WTC11 (cell line): ENCODE measurements around the gene SMYD3. TPM values are rescaled to one million over a fixed set of nuclear protein-coding genes. Genes with fewer than 3 reads are reported as not detected.

Source experiments
- ATAC-seq: fragments of 200-7000 bp; cut with Tn5 transposase; 2 replicates; pipeline ENCODE4 v1.10.0; 2021; ENCODE audit warnings: mild to moderate bottlenecking, moderate library complexity
- CTCF ChIA-PET: fragments of 300-600 bp; sonication (Branson Sonifier 250); formaldehyde crosslinking; loops from one replicate; lab custom pipeline; 2021; ENCODE audit warnings: antibody characterized with exemption; lab: Charles Lee
- POLR2A ChIA-PET: fragments of 350-600 bp; sonication (Branson Sonifier 250); formaldehyde crosslinking; loops from one replicate; lab custom pipeline; 2021; ENCODE audit warnings: antibody characterized with exemption; lab: Charles Lee
- DNase-seq: peaks from one replicate; pipeline ENCODE4 v3.0.0; 2021; ENCODE audit warnings: low spot score
- H3K27ac Mint-ChIP-seq: 2 replicates; pipeline ENCODE4 v1.8.0; 2021; ENCODE audit warnings: mixed read lengths
- H3K27me3 Mint-ChIP-seq: 2 replicates; pipeline ENCODE4 v1.8.0; 2021; ENCODE audit warnings: low read depth, mild to moderate bottlenecking, moderate library complexity, mixed read lengths
- H3K36me3 Mint-ChIP-seq: 2 replicates; pipeline ENCODE4 v1.8.0; 2021; ENCODE audit warnings: mixed read lengths
- H3K4me1 Mint-ChIP-seq: 2 replicates; pipeline ENCODE4 v1.8.0; 2022; ENCODE audit warnings: mixed read lengths
- H3K4me3 Mint-ChIP-seq: 2 replicates; pipeline ENCODE4 v1.8.0; 2021; ENCODE audit warnings: mild to moderate bottlenecking, moderate library complexity, mixed read lengths
- H3K9me3 Mint-ChIP-seq: 2 replicates; pipeline ENCODE4 v1.8.0; 2021; ENCODE audit warnings: mixed read lengths
- AFF4 ChIP-seq: sonication (generic); formaldehyde crosslinking; IDR thresholded peaks from 2 replicates; pipeline ENCODE4 v1.8.1; 2023; ENCODE audit warnings: mild to moderate bottlenecking, missing genetic modification reagents, borderline replicate concordance
- ATF3 ChIP-seq: sonication (generic); formaldehyde crosslinking; conservative IDR thresholded peaks from 2 replicates; pipeline ENCODE4 v1.8.1; 2022; ENCODE audit warnings: mild to moderate bottlenecking, missing genetic modification reagents
- ELF4 ChIP-seq: sonication (generic); formaldehyde crosslinking; IDR thresholded peaks from 2 replicates; pipeline ENCODE4 v1.8.1; 2022; ENCODE audit warnings: low read depth, mild to moderate bottlenecking, moderate library complexity, missing genetic modification reagents
- EMX1 ChIP-seq: fragments of 250-450 bp; sonication (Bioruptor Pico); IDR thresholded peaks from 2 replicates; pipeline ENCODE4 v1.8.0; 2021; ENCODE audit warnings: mild to moderate bottlenecking
- FOXK1 ChIP-seq: sonication (generic); formaldehyde crosslinking; IDR thresholded peaks from 2 replicates; pipeline ENCODE4 v1.8.0; 2022; ENCODE audit warnings: mild to moderate bottlenecking, moderate library complexity, missing genetic modification reagents
- GTF2I ChIP-seq: fragments of 250-450 bp; sonication (Bioruptor Pico); conservative IDR thresholded peaks from 2 replicates; pipeline ENCODE4 v1.4.0; 2021; ENCODE audit warnings: mild to moderate bottlenecking
- KAT7 ChIP-seq: sonication (generic); formaldehyde crosslinking; IDR thresholded peaks from 2 replicates; pipeline ENCODE4 v1.8.1; 2023; ENCODE audit warnings: missing genetic modification reagents, mild to moderate bottlenecking, borderline replicate concordance
- MAX ChIP-seq: sonication (generic); formaldehyde crosslinking; IDR thresholded peaks from 2 replicates; pipeline ENCODE4 v1.8.0; 2022; ENCODE audit warnings: mild to moderate bottlenecking, missing genetic modification reagents
- MLX ChIP-seq: sonication (generic); formaldehyde crosslinking; IDR thresholded peaks from 2 replicates; pipeline ENCODE4 v1.8.1; 2023; ENCODE audit warnings: mild to moderate bottlenecking, missing genetic modification reagents, moderate library complexity
- NFYB ChIP-seq: sonication (generic); formaldehyde crosslinking; conservative IDR thresholded peaks from 2 replicates; pipeline ENCODE4 v1.8.0; 2022; ENCODE audit warnings: low read depth, missing genetic modification reagents
- SMAD4 ChIP-seq: sonication (generic); formaldehyde crosslinking; IDR thresholded peaks from 2 replicates; pipeline ENCODE4 v1.8.0; 2022; ENCODE audit warnings: mild to moderate bottlenecking, missing genetic modification reagents
- TEAD1 ChIP-seq: sonication (generic); formaldehyde crosslinking; IDR thresholded peaks from 2 replicates; pipeline ENCODE4 v1.8.0; 2022; ENCODE audit warnings: mild to moderate bottlenecking, missing genetic modification reagents
- USF2 ChIP-seq: sonication (generic); formaldehyde crosslinking; IDR thresholded peaks from 2 replicates; pipeline ENCODE4 v1.8.1; 2023; ENCODE audit warnings: mild to moderate bottlenecking, missing genetic modification reagents, moderate library complexity
- ZNF425 ChIP-seq: fragments of 250-450 bp; sonication (Bioruptor Pico); conservative IDR thresholded peaks from 2 replicates; pipeline ENCODE4 v1.9.0; 2021; ENCODE audit warnings: mild to moderate bottlenecking
- ZSCAN18 ChIP-seq: fragments of 250-450 bp; sonication (Bioruptor Pico); IDR thresholded peaks from 2 replicates; pipeline ENCODE4 v2.1.2; 2022; ENCODE audit warnings: mild to moderate bottlenecking, moderate library complexity
- total RNA-seq: library from RNA; stranded (reverse); gene quantifications from 3 replicates; pipeline ENCODE4 v1.2.3, GENCODE V29; 2021

Gene SMYD3
- total RNA-seq, 1 experiment from 2014 or later: 21.4 TPM

GRCh38 chr1:246479061-246479460 lies 28.0 kb downstream of the SMYD3 start (continued):
- TF ChIP-seq AFF4 (CRISPR knock-in tag) (no peak), MAX (CRISPR knock-in tag) (no peak), NFYB (CRISPR knock-in tag) (no peak), GTF2I (no peak), KAT7 (CRISPR knock-in tag) (no peak)

GRCh38 chr1:246477634-246478033 lies 29.4 kb downstream of the SMYD3 start:
- ChIA-PET CTCF (no interaction called here), POLR2A (interaction anchor here (0.6 kb wide), 1 partner anchor 581 kb away, joined by 5 read pairs; no protein-coding TSS in a partner anchor)
- H3K4me1 Mint-ChIP-seq: peaks cover 4% of the 10 kb centered on the region; the same call in 1 of the 2 replicates
- DNase-seq (no peak), ATAC-seq (no peak)
- H3K4me3 Mint-ChIP-seq: no peak overlapping the region
- no peaks in the 10 kb centered on the region for H3K9me3 Mint-ChIP-seq
- H3K36me3 Mint-ChIP-seq: no peaks in the 10 kb centered on the region
- no peak for TF ChIP-seq ZSCAN18 (CRISPR knock-in tag)
- no peak for TF ChIP-seq ELF4
- no peak for TF ChIP-seq USF2 (CRISPR knock-in tag)
- TF ChIP-seq SMAD4 (CRISPR knock-in tag): no peak
- TF ChIP-seq FOXK1 (CRISPR knock-in tag): no peak
- TF ChIP-seq ATF3 (CRISPR knock-in tag): no peak
- H3K27me3 Mint-ChIP-seq: no peaks in the 10 kb centered on the region
- H3K27ac Mint-ChIP-seq: no peak overlapping the region; the same call in 1 of the 2 replicates

GRCh38 chr1:246476771-246477170 lies 30.3 kb downstream of the SMYD3 start:
- no peak overlapping the region for H3K4me3 Mint-ChIP-seq
- no peaks in the 10 kb centered on the region for H3K9me3 Mint-ChIP-seq
- CTCF ChIA-PET: interaction anchor here (0.6 kb wide), 1 partner anchor 223 kb away, joined by 3 read pairs; no protein-coding TSS in a partner anchor
- POLR2A ChIA-PET: no interaction called here
- no peak for DNase-seq
- H3K4me1 Mint-ChIP-seq: peaks cover 4% of the 10 kb centered on the region; the same call in 1 of the 2 replicates
- H3K36me3 Mint-ChIP-seq: no peaks in the 10 kb centered on the region
- ATAC-seq: no peak
- no peak for TF ChIP-seq MLX
- TF ChIP-seq MAX (CRISPR knock-in tag): no peak
- no peak for TF ChIP-seq FOXK1 (CRISPR knock-in tag)
- TF ChIP-seq NFYB (CRISPR knock-in tag): no peak
- no peak for TF ChIP-seq EMX1
- no peak for TF ChIP-seq ZNF425 (CRISPR knock-in tag)
- TF ChIP-seq GTF2I: no peak
- no peak for TF ChIP-seq TEAD1 (CRISPR knock-in tag)
- no peak for TF ChIP-seq AFF4 (CRISPR knock-in tag)
- no peak overlapping the region for H3K27ac Mint-ChIP-seq
- H3K27me3 Mint-ChIP-seq: no peaks in the 10 kb centered on the region
